ENCODE data around the gene TP53.
A peak's percentile ranks its signal among the peaks of the same experiment; 100 is the strongest.

The TP53 gene

DNA sequence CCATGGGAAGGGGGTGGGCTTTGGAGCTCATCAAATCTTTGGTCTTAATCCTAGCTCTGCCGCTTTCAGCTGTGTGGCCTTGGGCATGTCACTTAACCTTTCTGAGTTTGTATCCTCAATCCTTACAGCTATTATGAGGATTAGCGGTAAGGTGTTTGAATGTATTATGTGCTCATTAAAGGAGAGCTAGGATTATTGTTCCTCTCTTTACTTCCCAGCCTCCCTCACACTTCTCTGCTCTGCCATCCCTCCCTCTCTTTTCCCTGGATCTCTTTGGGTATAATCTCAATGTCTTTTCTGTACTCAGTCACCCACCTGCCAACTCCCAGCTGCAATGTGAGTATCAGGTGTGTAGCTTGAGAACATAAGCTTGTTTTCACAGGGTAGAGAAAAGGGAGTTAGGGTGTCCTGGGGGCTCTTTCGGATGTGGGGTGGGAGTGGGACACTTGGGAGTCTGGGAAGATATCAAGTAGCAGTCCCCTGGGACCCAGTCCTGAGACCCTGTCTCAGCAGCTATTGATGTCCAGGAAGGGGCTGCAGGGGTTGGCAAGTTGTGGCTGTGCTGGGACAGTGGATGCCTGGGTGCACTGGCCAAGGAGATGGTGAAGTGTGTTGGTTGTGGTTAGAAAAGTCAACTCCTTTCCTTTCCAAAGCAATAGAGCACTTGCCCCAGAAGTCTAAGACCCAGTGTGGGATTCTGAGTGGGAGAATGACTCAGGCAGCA lies 19.5 kb upstream of the TP53 start:
- no peak for DNase-seq (ENCODE audit: low read depth in 3 of 3)

DNA sequence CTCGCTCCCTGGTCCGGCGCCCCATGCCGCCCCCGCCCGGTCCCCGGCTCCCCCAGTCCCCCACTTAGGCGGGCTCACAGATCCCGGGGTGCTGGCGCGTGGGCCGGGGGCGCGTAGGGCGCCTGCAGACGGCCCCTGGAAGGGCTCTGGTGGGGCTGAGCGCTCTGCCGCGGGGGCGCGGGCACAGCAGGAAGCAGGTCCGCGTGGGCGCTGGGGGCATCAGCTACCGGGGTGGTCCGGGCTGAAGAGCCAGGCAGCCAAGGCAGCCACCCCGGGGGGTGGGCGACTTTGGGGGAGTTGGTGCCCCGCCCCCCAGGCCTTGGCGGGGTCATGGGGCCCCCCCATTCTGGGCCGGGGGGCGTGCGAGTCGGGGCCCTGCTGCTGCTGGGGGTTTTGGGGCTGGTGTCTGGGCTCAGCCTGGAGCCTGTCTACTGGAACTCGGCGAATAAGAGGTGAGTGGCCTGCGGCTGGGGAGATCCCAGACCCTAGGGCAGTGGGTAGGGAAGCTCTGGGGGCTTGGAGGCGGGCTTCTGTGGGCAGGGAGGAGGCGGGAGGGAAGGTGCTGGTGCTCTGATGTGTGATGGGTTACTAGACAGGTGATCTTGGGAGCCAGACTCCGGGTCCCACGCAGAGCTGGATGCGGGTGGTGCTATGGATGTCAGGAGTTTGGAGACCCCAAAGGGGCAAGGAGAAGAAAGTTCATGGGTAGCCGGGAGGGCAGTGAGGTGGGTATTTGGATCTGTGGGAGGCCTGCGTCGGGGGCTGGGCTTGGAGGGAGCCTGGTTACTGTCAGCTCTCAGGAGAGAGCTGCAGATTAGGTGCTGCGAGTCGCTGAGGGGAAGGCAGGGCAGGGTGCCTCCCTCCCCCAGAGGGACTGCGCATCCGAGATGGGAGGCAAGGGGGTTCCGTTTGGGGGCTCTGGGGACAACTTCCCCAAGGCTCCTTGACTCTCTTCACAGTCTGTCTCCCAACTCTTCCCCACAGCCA lies 18.3 kb upstream of the TP53 start:
- no peak for DNase-seq (ENCODE audit: low read depth in 3 of 3)

DNA sequence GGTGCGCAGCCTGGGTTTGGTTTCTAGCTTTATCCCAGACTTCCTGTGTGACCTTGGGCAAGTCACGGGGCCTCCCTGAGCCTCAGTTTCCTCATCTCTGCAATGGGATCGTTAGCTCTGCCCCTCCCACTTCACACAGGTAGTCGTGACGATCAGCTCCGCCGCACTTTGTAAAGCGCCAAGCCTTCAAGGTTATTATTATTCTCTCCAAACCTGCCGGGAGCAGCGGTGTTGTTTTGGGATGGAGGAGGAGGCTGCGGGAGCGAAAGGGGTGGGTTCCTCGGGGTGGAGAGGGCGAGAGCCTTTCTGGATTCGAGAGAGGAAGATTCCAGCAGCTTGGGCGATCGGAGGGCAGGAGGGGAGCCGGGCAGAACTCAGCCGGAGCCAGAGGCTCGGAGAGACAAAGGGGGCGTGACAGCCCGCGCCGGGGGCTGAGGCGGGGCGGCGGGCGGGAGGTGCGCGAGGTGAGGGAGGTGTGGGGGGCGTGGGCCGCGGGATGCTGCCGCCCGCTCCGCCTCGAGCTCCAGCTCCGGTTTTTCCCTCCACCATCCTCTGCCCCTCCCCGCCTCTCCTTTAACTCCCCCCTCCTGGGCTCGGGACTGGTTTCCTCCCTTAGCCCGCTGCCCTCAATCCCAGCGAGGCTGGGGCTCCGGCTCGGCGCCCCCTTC lies 17.4 kb upstream of the TP53 start, which contains the start of gene EFNB3:
Gene EFNB3 (plus strand): TSS at position 602 of the 668 bp plus-strand sequence. CDS start 397 bp downstream, outside the sequence.
- DNase-seq (ENCODE audit: low read depth in 3 of 3): no peak

DNA sequence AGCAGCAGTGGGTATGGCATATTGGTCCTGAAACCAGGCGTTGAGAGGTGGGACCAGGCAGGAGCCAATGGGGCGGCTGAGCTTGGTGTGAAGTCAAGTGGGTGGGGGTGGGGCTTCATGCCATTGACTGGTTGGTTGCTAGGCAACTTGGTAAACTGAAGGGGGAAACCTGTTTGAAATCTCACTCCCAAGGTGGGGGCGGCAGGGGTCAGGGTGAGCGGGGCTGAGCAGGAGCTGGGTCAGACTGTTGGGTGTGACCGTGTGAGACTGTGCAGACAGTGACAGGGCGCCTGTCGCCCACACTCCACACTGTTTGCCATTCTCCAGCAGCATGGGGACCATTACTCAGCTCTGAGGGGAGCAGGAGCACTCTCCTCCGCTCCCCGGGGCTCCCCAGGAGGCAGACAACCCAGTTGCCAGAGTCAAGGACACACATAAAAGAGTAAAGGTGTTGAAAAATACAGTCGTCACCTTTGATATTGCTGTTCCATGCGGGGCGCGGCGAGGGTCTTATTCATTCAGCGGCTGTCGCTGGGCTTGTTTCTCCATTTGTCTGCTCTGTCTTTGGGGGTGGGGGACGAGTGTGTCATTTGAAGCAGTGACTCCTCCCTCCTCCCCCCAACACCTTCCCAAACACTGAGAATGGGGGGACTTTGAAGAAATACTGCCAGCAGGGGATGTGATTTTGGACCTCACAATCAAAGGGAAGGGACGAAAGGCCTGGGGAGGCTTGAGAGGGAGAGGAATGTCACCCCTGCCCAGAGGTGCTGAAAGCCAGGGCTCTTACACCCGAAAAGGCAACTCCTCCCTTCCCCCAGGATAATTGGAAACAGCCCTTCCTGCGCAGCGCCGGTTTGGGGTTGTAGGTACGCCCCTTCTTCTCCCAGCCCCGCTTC lies 16.5 kb upstream of the TP53 start:
- no peak for DNase-seq (ENCODE audit: low read depth in 3 of 3)

DNA sequence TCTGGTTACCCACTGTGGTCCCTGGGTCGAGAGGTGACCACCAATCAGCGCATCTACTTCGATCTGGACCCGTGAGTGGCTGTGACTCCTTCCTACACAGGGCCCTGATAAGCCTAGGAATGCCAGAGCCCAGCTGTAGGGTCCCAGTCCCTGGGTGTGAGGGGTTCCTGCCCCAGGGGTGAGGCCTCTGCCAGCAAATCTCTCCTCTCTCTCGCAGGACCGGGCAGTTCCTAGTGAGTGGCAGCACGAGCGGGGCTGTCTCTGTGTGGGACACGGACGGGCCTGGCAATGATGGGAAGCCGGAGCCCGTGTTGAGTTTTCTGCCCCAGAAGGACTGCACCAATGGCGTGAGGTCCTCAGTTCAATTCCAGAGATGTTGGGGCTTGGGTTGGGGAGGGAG lies 15.5 kb upstream of the TP53 start:
- DNase-seq (ENCODE audit: low read depth in 3 of 3): no peak

DNA sequence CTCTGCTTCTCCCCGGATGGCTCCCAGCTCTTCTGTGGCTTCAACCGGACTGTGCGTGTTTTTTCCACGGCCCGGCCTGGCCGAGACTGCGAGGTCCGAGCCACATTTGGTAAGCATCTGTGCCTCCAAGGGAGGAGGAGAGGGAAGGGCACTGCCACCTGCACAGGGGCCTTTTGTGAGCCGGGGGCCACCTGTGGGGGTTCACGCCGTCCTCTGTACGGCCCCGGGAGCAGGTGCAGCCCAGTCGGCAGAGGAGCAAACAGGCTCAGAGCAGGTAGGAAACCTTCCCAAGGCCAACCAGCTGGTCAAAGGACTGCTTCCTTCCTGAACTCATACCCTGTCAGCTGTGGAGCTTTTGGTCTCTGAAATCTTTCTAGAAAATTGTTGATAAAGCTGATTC lies 14.4 kb upstream of the TP53 start:
- no peak for DNase-seq (ENCODE audit: low read depth in 3 of 3)

DNA sequence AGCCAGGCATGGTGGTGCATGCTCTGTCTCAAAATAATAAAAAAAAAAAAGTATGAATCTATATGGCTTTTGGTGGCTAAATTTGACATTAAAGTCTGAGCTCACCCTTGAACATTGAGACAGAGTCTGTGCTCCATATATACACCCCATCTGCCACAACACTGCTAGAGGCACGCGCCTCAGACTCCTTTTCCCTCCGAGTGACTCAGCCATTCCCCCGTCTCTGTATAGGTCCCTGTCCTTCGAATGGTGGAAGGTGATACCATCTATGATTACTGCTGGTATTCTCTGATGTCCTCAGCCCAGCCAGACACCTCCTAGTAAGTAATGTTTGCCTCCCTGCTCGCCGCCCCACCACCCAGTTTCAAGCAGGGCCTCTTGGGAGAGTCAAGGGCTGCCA lies 13.2 kb upstream of the TP53 start:
- DNase-seq (ENCODE audit: low read depth in 3 of 3): no peak

DNA sequence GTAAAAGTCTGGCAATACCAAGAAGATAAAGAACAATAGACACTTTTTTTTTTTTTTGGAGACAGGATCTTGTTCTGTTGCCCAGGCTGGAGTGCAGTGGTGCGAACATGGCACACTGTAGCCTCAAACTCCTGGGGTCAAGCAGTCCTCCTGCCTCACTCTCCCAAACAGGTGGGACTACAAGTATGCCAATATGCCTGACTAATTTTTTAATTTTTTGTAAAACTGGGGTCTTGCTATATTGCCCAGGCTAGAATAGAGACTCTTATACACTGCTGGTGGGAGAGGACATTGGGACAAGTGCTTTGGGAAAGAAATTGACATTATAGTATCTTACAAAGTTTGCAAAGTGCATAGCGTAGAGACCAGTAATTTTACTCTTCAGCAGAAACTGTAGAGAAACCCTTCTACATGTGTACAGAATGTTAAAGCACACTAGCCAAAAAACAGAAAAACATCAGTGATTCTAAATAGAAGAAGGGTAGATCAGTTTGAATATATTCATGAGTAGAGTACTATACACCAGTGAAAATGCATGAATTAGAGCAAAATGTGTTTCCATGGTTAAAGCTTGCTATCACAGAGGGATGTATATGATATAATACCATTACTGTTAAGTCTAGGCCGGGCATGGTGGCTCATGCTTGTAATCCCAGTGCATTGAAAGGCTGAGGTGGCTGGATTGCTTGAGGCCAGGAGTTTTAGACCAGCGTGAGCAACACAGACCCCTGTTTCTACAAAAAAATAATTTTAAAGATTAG lies 10.7 kb upstream of the TP53 start:
- DNase-seq (ENCODE audit: low read depth in 3 of 3): no peak

DNA sequence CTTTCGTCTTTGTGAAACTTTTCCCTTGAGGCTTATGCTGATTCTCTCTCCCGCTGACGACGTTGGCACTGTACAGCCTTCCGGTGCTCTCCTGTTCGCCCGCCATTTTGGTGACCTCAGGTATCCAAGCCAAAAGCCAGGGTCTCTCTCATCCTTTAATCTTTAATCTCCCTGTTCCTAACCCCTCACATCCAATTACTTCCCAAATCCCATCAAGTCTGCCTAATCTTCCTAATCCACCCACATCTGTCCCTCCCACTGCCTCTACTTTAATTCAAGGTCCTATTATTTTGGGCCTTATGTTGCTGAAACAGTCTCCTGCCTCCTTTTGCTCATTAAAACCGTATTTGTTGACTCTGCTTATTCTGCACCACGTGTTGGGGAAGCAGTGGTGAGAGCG lies 8.3 kb upstream of the TP53 start:
- DNase-seq (ENCODE audit: low read depth in 3 of 3): no peak

DNA sequence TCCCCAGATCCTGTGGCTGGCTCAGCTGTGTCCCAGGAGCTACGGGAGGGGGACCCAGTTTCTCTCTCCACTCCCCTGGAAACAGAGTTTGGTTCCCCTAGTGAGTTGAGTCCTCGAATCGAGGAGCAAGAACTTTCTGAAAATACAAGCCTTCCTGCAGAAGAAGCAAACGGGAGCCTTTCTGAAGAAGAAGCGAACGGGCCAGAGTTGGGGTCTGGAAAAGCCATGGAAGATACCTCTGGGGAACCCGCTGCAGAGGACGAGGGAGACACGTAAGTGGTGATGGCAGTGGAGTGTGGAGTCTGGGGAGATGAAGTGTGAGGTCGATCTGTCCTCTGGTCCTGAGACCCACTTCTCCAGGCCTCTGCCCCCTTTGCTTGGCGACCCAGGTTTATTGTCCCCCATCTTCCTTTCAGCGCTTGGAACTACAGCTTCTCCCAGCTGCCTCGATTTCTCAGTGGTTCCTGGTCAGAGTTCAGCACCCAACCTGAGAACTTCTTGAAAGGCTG lies 1.6 kb upstream of the TP53 start:
- DNase-seq (ENCODE audit: low read depth in 3 of 3): no peak

DNA sequence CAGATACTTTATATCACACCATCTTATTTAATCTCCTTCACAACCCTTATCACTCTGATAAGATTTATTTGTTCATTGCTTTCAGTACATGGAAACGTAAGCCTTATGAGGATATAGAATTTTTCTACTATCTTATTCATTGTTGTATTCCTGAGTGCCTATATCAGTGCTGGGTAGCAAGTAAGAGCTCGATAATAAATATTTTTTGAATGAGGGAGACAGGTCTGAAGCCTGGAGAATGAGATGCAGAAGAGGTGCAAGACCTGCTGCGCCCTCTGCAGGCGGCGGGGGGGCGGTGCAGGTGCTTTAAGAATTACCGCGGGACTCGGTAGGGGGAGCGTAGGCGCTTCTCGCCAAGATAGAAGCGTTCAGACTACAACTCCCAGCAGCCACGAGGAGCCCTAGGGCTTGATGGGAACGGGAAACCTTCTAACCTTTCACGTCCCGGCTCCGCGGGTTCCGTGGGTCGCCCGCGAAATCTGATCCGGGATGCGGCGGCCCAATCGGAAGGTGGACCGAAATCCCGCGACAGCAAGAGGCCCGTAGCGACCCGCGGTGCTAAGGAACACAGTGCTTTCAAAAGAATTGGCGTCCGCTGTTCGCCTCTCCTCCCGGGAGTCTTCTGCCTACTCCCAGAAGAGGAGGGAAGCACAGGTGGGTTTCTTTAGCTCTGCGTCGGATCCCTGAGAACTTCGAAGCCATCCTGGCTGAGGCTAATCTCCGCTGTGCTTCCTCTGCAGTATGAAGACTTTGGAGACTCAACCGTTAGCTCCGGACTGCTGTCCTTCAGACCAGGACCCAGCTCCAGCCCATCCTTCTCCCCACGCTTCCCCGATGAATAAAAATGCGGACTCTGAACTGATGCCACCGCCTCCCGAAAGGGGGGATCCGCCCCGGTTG lies 868 bp upstream of the TP53 start, which contains the start of gene WRAP53:
Gene WRAP53 (plus strand): TSS at position 570 of the 900 bp plus-strand sequence. CDS start 172 bp downstream, at position 742.
- DNase-seq (ENCODE audit: low read depth in 3 of 3): peak; percentile 89 to 94 (median 94)

DNA sequence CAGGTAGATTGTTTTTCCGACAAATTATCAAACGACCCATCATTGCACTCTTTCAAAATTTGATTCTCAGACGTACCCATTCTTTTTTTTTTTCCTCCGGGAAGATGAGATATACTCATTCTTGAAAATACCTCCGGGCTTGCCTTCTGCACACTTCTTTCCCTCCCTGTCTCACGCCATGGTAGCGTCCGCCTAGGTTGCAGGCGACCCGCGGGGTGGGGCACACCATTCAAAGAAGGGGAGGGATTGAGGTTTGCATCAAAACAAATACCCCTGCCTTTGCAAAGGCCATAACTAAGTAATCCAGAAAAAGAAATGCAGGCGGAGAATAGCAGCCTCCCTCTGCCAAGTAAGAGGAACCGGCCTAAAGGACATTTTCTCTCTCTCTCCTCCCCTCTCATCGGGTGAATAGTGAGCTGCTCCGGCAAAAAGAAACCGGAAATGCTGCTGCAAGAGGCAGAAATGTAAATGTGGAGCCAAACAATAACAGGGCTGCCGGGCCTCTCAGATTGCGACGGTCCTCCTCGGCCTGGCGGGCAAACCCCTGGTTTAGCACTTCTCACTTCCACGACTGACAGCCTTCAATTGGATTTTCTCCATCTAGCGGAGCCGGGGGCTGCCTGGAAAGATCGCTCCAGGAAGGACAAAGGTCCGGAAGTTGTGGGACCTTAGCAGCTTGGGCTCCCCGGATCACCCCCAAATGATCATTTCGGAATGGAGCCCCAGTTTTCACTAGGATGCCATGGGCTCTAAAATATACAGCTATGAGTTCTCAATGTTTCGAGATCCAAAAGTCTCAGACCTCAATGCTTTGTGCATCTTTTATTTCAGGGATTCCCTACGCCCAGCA lies 843 bp downstream of the TP53 start:
- DNase-seq (ENCODE audit: low read depth in 3 of 3): peak; percentile 55 to 76 (median 58)

DNA sequence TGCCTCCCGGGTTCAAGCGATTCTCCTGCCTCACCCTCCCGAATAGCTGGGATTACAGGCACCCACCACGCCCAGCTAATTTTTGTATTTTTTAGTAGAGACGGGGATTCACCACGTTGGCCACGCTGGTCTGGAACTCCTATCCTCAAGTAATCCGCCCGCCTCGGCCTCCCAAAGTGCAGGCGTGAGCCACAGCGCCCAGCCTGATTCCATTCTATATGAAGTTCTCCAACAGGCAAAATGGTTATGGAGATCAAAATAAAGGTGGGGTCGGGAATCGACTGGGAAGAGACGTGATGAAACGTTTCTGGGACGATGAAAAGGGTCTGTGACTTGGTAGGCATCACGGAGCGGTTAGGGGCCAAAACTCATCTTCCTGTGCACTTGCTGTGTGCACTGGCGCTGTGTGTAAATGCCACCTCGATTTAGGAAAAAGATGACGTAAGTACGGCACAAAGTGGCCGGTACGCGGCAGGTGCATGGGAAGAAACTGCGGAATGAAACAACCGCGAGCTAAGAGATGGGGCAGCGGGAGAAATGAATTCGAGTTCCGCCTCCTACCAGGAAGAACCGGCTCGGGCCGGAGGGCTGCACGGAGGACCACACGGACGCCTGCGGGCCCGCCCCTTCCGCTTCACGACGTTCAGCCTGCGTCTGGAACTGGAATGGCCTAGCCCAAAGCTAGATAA lies 1.6 kb downstream of the TP53 start:
- peak; percentile 77 to 89 (median 81) for DNase-seq (ENCODE audit: low read depth in 3 of 3)

DNA sequence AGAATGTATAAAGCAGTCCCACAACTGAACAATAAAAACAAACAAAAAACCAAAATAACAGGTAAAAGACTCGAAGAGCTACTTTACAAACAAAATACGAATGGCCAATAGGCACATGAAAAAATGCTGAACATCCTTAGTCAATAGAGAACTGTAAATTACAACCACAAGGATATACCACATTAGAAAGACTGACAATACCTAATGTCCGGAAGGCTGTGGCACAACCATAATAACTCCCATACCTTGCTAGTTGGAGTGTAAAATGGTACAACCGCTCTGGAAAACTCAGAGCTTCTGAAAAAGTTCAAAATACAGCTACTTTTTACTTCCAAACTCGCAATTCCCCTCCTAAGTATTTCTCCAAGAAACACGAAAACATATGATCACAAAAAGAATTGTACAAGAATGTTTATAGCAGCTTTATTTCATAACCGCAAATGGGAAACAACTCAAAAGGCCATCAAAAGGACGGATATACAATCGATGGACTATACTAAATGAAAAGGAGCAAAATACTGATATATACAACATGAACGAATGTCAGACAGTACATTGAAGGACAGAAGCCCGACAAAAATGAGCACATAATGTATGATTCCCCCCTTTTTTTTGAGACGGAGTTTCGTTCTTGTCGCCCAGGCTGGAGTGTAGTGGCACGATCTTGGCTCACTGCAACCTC lies 2.3 kb downstream of the TP53 start:
- DNase-seq (ENCODE audit: low read depth in 3 of 3): no peak

DNA sequence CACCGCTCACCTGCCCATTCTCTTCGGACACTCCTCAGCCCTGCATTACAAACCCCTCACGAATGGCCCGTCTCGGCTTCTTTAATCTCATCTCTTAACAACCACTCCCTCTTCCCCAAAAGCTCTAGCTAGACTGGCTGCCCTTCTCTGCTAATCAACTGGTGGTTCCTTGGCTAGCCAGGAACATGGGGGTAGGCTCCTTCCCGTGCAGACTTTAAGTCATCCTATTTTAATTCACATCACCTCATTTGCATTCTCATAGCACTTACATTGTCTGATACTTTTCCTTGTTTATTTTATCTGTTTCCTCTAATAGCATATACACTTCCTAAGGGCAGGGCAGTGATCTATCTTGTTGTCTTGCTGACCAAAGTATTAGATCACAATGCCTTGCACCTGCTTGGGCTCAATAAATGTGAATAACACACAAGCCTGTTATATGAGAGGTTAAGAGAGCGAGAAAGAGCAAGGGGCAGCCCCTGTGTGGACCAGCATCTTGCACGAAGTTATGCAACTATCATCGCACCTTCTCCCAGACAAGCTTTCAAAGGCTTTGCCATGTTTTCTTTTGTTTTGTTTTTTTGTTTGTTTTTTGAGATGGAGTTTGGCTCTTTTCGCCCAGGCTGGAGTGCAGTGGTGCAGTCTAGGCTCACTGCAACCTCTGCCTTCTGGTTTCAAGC lies 9.8 kb downstream of the TP53 start:
- no peak for DNase-seq (ENCODE audit: low read depth in 3 of 3)

DNA sequence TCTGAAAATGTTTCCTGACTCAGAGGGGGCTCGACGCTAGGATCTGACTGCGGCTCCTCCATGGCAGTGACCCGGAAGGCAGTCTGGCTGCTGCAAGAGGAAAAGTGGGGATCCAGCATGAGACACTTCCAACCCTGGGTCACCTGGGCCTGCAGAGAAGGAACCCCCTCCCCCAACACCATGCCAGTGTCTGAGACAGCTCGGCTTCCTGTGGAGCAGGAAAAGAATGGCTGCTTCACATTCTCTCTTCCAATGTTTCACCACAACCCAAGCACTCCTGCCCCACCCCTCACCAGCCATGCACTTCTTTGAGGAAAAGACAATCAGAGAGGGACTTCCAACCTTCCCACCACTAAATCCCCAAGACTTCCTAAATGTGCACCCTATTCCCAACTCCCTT lies 10.8 kb downstream of the TP53 start:
- DNase-seq (ENCODE audit: low read depth in 3 of 3): no peak
